GM23248 (cell line): ENCODE measurements around the gene FCGBP. TPM values are rescaled to one million over a fixed set of nuclear protein-coding genes. Genes with fewer than 3 reads are reported as not detected.

ENCODE experiments used
- DNase-seq: peaks from one replicate; pipeline ENCODE4 v3.0.0-alpha.2; 2015
- H2AFZ ChIP-seq: fragments of 200-600 bp; sonication (generic); 2 replicates; pipeline ENCODE4 v1.6.1; 2016; ENCODE audit warnings: antibody characterized with exemption
- H3F3A ChIP-seq: fragments of 200-600 bp; sonication (generic); 2 replicates; pipeline ENCODE4 v1.6.1; 2016; ENCODE audit warnings: mild to moderate bottlenecking, antibody characterized with exemption, mixed run types; ENCODE audit not compliant: insufficient read depth
- H3K27ac ChIP-seq: fragments of 200-600 bp; sonication (generic); 2 replicates; pipeline ENCODE4 v1.5.1; 2016; ENCODE audit warnings: mild to moderate bottlenecking
- H3K27me3 ChIP-seq: fragments of 200-600 bp; sonication (generic); replicated peaks from 2 replicates; pipeline ENCODE4 v1.6.1; 2016; ENCODE audit warnings: mild to moderate bottlenecking; ENCODE audit not compliant: insufficient read depth
- H3K36me3 ChIP-seq: fragments of 200-600 bp; sonication (generic); 2 replicates; pipeline ENCODE4 v1.6.1; 2016; ENCODE audit warnings: low read depth, mild to moderate bottlenecking
- H3K4me1 ChIP-seq: fragments of 200-600 bp; sonication (generic); 2 replicates; pipeline ENCODE4 v1.6.1; 2016; ENCODE audit warnings: mild to moderate bottlenecking; ENCODE audit not compliant: insufficient read depth
- H3K4me2 ChIP-seq: fragments of 200-600 bp; sonication (generic); one replicate; pipeline ENCODE4 v1.6.1; 2016; ENCODE audit warnings: mild to moderate bottlenecking; ENCODE audit not compliant: unreplicated experiment
- H3K4me3 ChIP-seq: fragments of 200-600 bp; sonication (generic); 2 replicates; pipeline ENCODE4 v1.5.1; 2016; ENCODE audit warnings: mild to moderate bottlenecking
- H3K79me2 ChIP-seq: fragments of 200-600 bp; sonication (generic); 2 replicates; pipeline ENCODE4 v1.6.1; 2016; ENCODE audit warnings: mild to moderate bottlenecking; ENCODE audit not compliant: insufficient read depth
- H3K9ac ChIP-seq: fragments of 200-600 bp; sonication (generic); 2 replicates; pipeline ENCODE4 v1.6.1; 2016; ENCODE audit warnings: mild to moderate bottlenecking
- H3K9me2 ChIP-seq: fragments of 200-600 bp; sonication (generic); 2 replicates; pipeline ENCODE4 v1.6.1; 2016; ENCODE audit warnings: mixed run types, mild to moderate bottlenecking, moderate library complexity; ENCODE audit not compliant: insufficient read depth
- H3K9me3 ChIP-seq: fragments of 200-600 bp; sonication (generic); one replicate; pipeline ENCODE4 v1.6.1; 2017; ENCODE audit warnings: low read depth
- H4K20me1 ChIP-seq: fragments of 200-600 bp; sonication (generic); 2 replicates; pipeline ENCODE4 v1.6.0; 2016; ENCODE audit not compliant: insufficient read depth
- EZH2 ChIP-seq: fragments of 200-600 bp; sonication (generic); IDR thresholded peaks from 2 replicates; pipeline ENCODE4 v1.6.1; 2018; ENCODE audit warnings: antibody characterized with exemption, mild to moderate bottlenecking; ENCODE audit not compliant: insufficient read depth, poor library complexity, severe bottlenecking
- EZH2phosphoT487 ChIP-seq: fragments of 200-600 bp; sonication (generic); IDR thresholded peaks from 2 replicates; pipeline ENCODE4 v1.6.1; 2018; ENCODE audit warnings: antibody characterized with exemption, moderate library complexity, mild to moderate bottlenecking, low read depth; ENCODE audit not compliant: insufficient read depth
- WGBS, 2 experiments: methylation state at CpG; one replicate each; pipeline ENCODE4 v1.1.6; 2015 to 2017; ENCODE audit warnings: low lambda C conversion rate in 2 of 2, low coverage in 1 of 2; ENCODE audit errors: missing lambda C conversion rate in 2 of 2; 5-methylcytosine and 5-hydroxymethylcytosine counted together
- in situ Hi-C: fragments of 300-500 bp; cut with MboI; formaldehyde crosslinking; loops from 2 replicates; pipeline ENCODE4 v1.15.0; 2020
- polyA plus RNA-seq: library from polyadenylated mRNA; unstranded; fragments of >200 nt; fragmentation: Nextera tagmentation; extraction: Ambion mirVana; gene quantifications from 2 replicates; pipeline ENCODE4 v1.2.1, GENCODE V29; 2016
- total RNA-seq: library from RNA; depleted of rRNA; stranded (reverse); fragments of >200 nt; shearing (Covaris generic); gene quantifications from 2 replicates; pipeline ENCODE4 v1.2.3, GENCODE V29; 2014

FCGBP gene
- total and polyA plus RNA-seq, 2 experiments from 2014 or later: not detected

- Histone ChIP-seq H3K79me2 (no peaks in the 10 kb centered on the region), H3F3A (no peaks in the 10 kb centered on the region), H3K4me2 (no peak overlapping the region), H3K27ac (no peak overlapping the region), H3K9me2 (no peaks in the 10 kb centered on the region), H3K9me3 (no peaks in the 10 kb centered on the region), H4K20me1 (no peaks in the 10 kb centered on the region), H3K4me3 (no peak overlapping the region), H3K9ac (no peak overlapping the region), H2AFZ (no peak overlapping the region), H3K27me3 (no peaks in the 10 kb centered on the region), H3K36me3 (no peaks in the 10 kb centered on the region), H3K4me1 (no peaks in the 10 kb centered on the region)
- in situ Hi-C loops: no loop called here
- 70% methylated on average over 16 to 17 of the region's 17 CpGs for WGBS, 2 experiments
- TF ChIP-seq EZH2phosphoT487: no peak
- TF ChIP-seq EZH2: no peak
- DNase-seq: no peak
Measured at GRCh38 chr19:39915848-39916215, 18.6 kb downstream of the FCGBP start.

GRCh38 chr19:39915101-39915847 is 19.2 kb downstream of the FCGBP start:
- Histone ChIP-seq H3F3A (no peaks in the 10 kb centered on the region), H3K79me2 (no peaks in the 10 kb centered on the region), H3K4me2 (no peak overlapping the region), H3K9me2 (no peaks in the 10 kb centered on the region), H4K20me1 (no peaks in the 10 kb centered on the region), H3K27ac (no peak overlapping the region), H3K9ac (no peak overlapping the region), H3K4me3 (no peak overlapping the region), H2AFZ (no peak overlapping the region), H3K9me3 (no peaks in the 10 kb centered on the region), H3K27me3 (no peaks in the 10 kb centered on the region), H3K36me3 (no peaks in the 10 kb centered on the region), H3K4me1 (no peaks in the 10 kb centered on the region)
- TF ChIP-seq EZH2 (no peak), EZH2phosphoT487 (no peak)
- in situ Hi-C loops: no loop called here
- 29 to 40% methylated on average over 69 to 70 of the region's 71 CpGs for WGBS, 2 experiments
- no peak for DNase-seq

GRCh38 chr19:39913682-39914333 is 20.6 kb downstream of the FCGBP start:
- TF ChIP-seq EZH2: no peak
- no peak for TF ChIP-seq EZH2phosphoT487
- Histone ChIP-seq H3K4me2 (no peak overlapping the region), H3K27ac (no peak overlapping the region), H3K9me3 (no peaks in the 10 kb centered on the region), H3K9ac (no peak overlapping the region), H3K4me3 (no peak overlapping the region), H3K4me1 (no peaks in the 10 kb centered on the region), H3K79me2 (no peaks in the 10 kb centered on the region), H4K20me1 (no peaks in the 10 kb centered on the region), H3K36me3 (no peaks in the 10 kb centered on the region), H3K9me2 (no peaks in the 10 kb centered on the region), H3K27me3 (no peaks in the 10 kb centered on the region), H2AFZ (no peak overlapping the region), H3F3A (no peaks in the 10 kb centered on the region)
- 58 to 64% methylated on average over 20 of the region's 20 CpGs for WGBS, 2 experiments
- in situ Hi-C loops: no loop called here
- DNase-seq: no peak

- Histone ChIP-seq H4K20me1 (no peaks in the 10 kb centered on the region), H3K27me3 (no peaks in the 10 kb centered on the region; the same call in 1 of the 2 replicates), H3K4me3 (no peak overlapping the region), H3K27ac (no peak overlapping the region), H2AFZ (no peak overlapping the region), H3K36me3 (no peaks in the 10 kb centered on the region), H3K79me2 (no peaks in the 10 kb centered on the region), H3K9me2 (no peaks in the 10 kb centered on the region), H3F3A (no peaks in the 10 kb centered on the region), H3K4me1 (no peaks in the 10 kb centered on the region), H3K9ac (no peak overlapping the region), H3K9me3 (no peaks in the 10 kb centered on the region), H3K4me2 (no peak overlapping the region)
- in situ Hi-C loops: no loop called here
- DNase-seq: no peak
- no peak for TF ChIP-seq EZH2
- TF ChIP-seq EZH2phosphoT487: no peak
- WGBS, 2 experiments: 43 to 46% methylated on average over 6 of the region's 6 CpGs
Measured at GRCh38 chr19:39908803-39909202, 25.6 kb downstream of the FCGBP start.
